ENCODE data around the gene TECTA. TPM values are rescaled to one million over a fixed set of nuclear protein-coding genes. Genes with fewer than 3 reads are reported as not detected.
A peak's percentile ranks its signal among the peaks of the same experiment; 100 is the strongest.
"Not testable (repeated sequence)": the region's sequence is repeated elsewhere in the genome, so short reads cannot be mapped to it uniquely, and the experiment has no call there.

TECTA gene
- total RNA-seq, 1 donor from 2014 or later = 0.75 TPM

DNA sequence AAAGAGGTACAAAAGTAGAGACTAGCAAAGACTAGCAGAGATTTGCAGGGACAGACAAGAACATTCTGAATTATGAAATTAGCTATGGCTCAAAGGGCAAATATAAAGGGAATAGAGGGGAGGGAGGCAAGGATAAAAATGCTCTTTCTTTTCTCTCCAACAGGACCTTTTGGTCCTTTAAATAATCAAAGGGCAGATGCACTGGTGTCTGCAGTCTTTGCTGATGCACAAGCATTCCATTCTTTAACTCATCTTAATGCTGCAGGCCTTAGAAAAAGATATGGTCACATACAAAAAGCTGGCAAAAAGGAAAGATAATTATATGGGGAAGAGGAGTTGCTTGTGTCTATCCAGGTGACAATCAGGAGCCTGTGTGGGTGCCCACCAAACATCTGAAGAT, 137.9 kb downstream of the TECTA start:
- H3K4me1 Mint-ChIP-seq (ENCODE audit: low read depth) = peaks cover 16% of the 10 kb centered on the region
- no peaks in the 10 kb centered on the region for H3K36me3 Mint-ChIP-seq (ENCODE audit: low read depth)
- H3K4me3 Mint-ChIP-seq (ENCODE audit: unreplicated experiment) = no peak overlapping the region
- H3K27ac Mint-ChIP-seq (ENCODE audit: unreplicated experiment) = no peak overlapping the region
- H3K9me3 Mint-ChIP-seq (ENCODE audit: low read depth) = no peaks in the 10 kb centered on the region
- peaks cover 16% of the 10 kb centered on the region for H3K27me3 Mint-ChIP-seq (ENCODE audit: low read depth)
- DNase-seq (ENCODE audit: low spot score) = no peak
- TF ChIP-seq, protein P1, sequence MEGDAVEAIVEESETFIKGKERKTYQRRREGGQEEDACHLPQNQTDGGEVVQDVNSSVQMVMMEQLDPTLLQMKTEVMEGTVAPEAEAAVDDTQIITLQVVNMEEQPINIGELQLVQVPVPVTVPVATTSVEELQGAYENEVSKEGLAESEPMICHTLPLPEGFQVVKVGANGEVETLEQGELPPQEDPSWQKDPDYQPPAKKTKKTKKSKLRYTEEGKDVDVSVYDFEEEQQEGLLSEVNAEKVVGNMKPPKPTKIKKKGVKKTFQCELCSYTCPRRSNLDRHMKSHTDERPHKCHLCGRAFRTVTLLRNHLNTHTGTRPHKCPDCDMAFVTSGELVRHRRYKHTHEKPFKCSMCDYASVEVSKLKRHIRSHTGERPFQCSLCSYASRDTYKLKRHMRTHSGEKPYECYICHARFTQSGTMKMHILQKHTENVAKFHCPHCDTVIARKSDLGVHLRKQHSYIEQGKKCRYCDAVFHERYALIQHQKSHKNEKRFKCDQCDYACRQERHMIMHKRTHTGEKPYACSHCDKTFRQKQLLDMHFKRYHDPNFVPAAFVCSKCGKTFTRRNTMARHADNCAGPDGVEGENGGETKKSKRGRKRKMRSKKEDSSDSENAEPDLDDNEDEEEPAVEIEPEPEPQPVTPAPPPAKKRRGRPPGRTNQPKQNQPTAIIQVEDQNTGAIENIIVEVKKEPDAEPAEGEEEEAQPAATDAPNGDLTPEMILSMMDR (IDR thresholded peaks at IDR 0.05) = no peak

- not testable (repeated sequence) for H3K4me3 Mint-ChIP-seq (ENCODE audit: unreplicated experiment); H3K36me3 Mint-ChIP-seq (ENCODE audit: low read depth); H3K27ac Mint-ChIP-seq (ENCODE audit: unreplicated experiment); DNase-seq (ENCODE audit: low spot score); H3K9me3 Mint-ChIP-seq (ENCODE audit: low read depth)
- peaks cover 16% of the 10 kb centered on the region for H3K4me1 Mint-ChIP-seq (ENCODE audit: low read depth)
- H3K27me3 Mint-ChIP-seq (ENCODE audit: low read depth) = peaks cover 15% of the 10 kb centered on the region
These were observed 139.0 kb downstream of the TECTA start for GRCh38 chr11:121240001-121240400.

DNA sequence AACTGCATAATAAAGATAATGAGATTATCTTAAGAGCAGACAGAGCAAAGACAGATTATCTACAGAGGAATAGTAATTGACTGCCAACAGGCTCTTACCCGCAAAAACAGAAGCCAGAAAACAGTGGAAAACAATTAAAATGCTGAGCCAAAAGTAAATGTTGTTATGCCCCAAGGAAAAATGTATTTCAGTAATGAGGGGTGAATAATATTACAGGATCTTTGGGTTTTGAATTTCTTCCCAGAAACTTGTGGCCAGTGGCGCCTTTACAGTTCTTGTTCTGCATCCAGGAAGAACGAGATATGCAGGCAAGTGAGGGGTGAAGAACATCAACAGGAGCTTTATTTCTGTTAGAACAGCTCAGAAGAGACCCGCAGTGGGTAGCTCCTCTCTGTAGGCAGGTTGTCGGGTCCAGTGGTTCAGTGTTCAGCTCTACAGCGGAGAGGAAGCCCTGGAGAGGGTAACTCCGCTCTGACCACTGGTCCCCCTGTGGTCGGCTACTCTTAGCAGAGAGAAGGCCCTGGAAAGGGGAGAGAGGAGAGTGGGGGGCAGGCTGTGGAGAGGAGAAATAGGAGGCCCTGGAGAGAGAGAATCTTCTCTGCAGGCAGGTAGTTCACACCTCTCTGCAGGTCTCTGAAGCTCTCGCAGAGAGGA, 139.7 kb downstream of the TECTA start:
- H3K4me1 Mint-ChIP-seq (ENCODE audit: low read depth) = peaks cover 16% of the 10 kb centered on the region
- H3K9me3 Mint-ChIP-seq (ENCODE audit: low read depth) = no peaks in the 10 kb centered on the region
- TF ChIP-seq, protein P1 (IDR thresholded peaks at IDR 0.05) = no peak
- H3K27me3 Mint-ChIP-seq (ENCODE audit: low read depth) = peaks cover 15% of the 10 kb centered on the region
- no peak overlapping the region for H3K4me3 Mint-ChIP-seq (ENCODE audit: unreplicated experiment)
- peak overlapping the region; percentile 20 for H3K27ac Mint-ChIP-seq (ENCODE audit: unreplicated experiment)
- H3K36me3 Mint-ChIP-seq (ENCODE audit: low read depth) = no peaks in the 10 kb centered on the region
- DNase-seq (ENCODE audit: low spot score) = no peak

Other genes starting within 250 kb of the TECTA start
- gene TBCEL, start 77.1 kb upstream of the TECTA start, total RNA-seq = 29.6 to 34.4 TPM (median 31.1 TPM) in 3 replicates
- 38.9 to 53.4 TPM (median 47.6 TPM) in 3 replicates for gene SC5D, start 191.5 kb downstream of the TECTA start, total RNA-seq

All from chondrocyte (in vitro differentiated cells).